NCI-H146 treated with DMSO at 0.1 percent for 48 hours (cell line): ENCODE measurements around the gene GOLM1.
"Not testable (repeated sequence)": the region's sequence is repeated elsewhere in the genome, so short reads cannot be mapped to it uniquely, and the experiment has no call there.

Experiments used
- DNase-seq: peaks from one replicate; lab custom pipeline; 2025; ENCODE audit not compliant: unreplicated experiment; lab: John Stamatoyannopoulos, UW

GOLM1 gene

GRCh38 chr9:86098824-86099700 is at the start of gene GOLM1:
Gene GOLM1, minus strand, starts transcription at chr9:86099558. Its CDS starts 20,238 bp downstream, at chr9:86079320.
- peak; percentile 5 for DNase-seq

- DNase-seq: not testable (repeated sequence)
Observed at GRCh38 chr9:86146671-86147070, 47.3 kb upstream of the GOLM1 start.

GRCh38 chr9:86145960-86146359 is 46.6 kb upstream of the GOLM1 start:
- DNase-seq: not testable (repeated sequence)

GRCh38 chr9:86142973-86143372 is 43.6 kb upstream of the GOLM1 start:
- DNase-seq: no peak

GRCh38 chr9:86141843-86142242 is 42.5 kb upstream of the GOLM1 start:
- DNase-seq: no peak

GRCh38 chr9:86135371-86135770 is 36.0 kb upstream of the GOLM1 start:
- no peak for DNase-seq

GRCh38 chr9:86134361-86134760 is 35.0 kb upstream of the GOLM1 start:
- no peak for DNase-seq

GRCh38 chr9:86128235-86128822 is 29.0 kb upstream of the GOLM1 start:
- no peak for DNase-seq

GRCh38 chr9:86126998-86127972 is 27.9 kb upstream of the GOLM1 start:
- DNase-seq: peak; percentile 90

- DNase-seq: peak; percentile 45
Observed at GRCh38 chr9:86122311-86122710, 23.0 kb upstream of the GOLM1 start.

- DNase-seq: no peak
Observed at GRCh38 chr9:86119457-86119856, 20.1 kb upstream of the GOLM1 start.

GRCh38 chr9:86116425-86116824 is 17.1 kb upstream of the GOLM1 start:
- DNase-seq: no peak

GRCh38 chr9:86115886-86116285 is 16.5 kb upstream of the GOLM1 start:
- DNase-seq: no peak

GRCh38 chr9:86112057-86112456 is 12.7 kb upstream of the GOLM1 start:
- DNase-seq: no peak

GRCh38 chr9:86102626-86103025 is 3.3 kb upstream of the GOLM1 start:
- no peak for DNase-seq

- peak; percentile 27 for DNase-seq
Observed at GRCh38 chr9:86099701-86100364, 475 bp upstream of the GOLM1 start.

GRCh38 chr9:86097510-86098224 is 1.7 kb downstream of the GOLM1 start:
- DNase-seq: peak; percentile 69

- no peak for DNase-seq
Observed at GRCh38 chr9:86096386-86096785, 3.0 kb downstream of the GOLM1 start.

GRCh38 chr9:86093788-86094555 is 5.4 kb downstream of the GOLM1 start:
- peak; percentile 27 for DNase-seq
